Kasumi-1 (cell line): ENCODE results near the gene FOXK1.

Source experiments
- DNase-seq, 2 experiments: peaks; one replicate each; lab custom pipeline; 2025; lab: John Stamatoyannopoulos, UW

The FOXK1 gene

DNA sequence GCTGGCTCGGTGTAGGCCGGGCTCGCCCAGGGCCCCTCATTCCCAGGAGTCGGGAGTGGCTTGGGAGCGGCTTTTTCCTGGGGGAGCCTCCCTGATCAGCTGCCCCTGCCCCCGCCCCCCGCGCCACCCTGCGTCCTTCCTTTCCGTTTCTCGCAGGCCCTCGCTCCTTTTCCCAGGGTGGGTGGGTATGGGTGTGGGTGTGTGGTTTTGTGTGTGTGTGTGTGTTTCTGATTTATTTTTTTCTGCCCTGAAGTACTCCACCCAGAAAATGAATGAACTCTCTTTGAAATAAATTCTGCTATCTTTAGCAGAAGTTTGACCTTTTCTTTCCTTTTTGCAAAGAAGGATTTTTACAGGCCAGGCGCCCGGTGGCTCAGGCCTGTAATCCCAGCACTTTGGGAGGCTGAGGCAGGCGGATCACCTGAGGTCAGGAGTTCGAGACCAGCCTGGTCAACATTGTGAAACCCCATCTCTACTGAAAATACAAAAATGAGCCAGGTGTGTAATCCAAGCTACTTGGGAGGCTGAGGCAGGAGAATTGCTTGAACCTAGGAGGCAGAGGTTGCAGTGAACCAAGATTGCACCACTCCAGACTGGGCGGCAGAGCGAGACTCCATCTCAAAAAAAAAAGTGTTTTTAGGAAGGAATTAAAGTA is 63.3 kb downstream of the FOXK1 start:
- no peak for DNase-seq

DNA sequence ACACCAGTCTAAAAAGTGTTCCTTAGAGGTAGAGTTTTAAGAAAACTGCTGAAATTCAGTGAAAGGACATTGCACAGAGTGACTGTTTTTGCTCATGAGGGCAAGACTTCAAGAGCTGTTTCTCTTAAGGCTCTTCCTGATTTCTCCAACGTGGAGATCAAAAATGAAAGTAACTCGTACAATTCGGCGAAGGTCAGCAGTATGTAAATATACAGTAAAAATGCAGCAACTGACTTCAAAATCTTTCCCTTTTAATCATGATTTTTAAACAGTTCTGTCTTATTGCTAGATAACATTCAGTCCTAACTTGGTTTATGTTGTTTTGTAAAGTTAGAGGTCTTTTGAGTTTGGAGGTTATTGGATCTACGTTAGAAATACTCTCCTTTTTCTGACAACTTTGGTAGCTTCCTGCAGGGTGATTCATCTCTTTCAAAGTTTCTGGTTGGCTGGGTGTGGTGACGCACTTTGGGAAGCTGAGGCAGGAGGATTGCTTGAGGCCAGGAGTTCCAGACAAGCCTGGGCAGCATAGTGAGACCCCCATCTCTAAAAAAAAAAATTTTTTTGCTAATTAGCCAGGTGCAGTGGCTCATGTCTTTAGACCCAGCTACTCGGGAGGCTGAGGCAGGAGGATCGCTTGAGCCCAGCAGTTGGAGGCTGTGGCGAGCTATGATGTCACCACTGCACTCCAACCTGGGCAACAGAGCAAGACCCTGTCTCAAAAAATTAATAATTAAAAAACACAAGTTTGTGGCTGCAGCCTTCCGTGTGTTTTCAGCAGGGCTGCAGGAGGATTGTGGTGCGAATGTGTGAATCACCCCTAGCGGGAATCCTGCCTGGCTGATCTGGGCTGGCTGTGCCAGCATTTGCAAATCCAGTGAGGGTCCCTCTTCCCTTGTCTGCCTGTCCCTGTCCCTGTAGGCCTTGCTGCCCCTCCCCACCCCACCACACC is 64.2 kb downstream of the FOXK1 start:
- peak; percentile 44 to 54 for DNase-seq

DNA sequence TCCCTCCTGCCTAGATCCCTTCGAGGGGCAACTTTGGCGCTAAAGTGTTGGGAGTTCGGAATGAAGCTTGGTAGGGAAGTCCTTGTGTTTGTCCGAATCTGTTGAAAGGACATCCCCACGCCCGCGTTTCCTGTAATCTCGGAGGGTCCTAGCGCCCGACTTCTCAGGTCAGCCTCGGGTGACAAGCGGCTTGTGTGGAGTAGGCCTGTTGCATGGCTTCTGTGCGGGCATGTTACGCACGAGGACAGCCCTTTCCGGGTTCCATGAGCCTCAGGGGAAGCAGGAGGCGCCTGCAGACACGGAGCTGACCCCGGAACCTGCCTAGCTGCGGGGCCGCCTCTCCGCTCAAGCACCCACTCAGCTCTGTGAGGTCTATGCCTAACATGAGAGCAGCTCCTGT is 64.9 kb downstream of the FOXK1 start:
- DNase-seq = no peak

DNA sequence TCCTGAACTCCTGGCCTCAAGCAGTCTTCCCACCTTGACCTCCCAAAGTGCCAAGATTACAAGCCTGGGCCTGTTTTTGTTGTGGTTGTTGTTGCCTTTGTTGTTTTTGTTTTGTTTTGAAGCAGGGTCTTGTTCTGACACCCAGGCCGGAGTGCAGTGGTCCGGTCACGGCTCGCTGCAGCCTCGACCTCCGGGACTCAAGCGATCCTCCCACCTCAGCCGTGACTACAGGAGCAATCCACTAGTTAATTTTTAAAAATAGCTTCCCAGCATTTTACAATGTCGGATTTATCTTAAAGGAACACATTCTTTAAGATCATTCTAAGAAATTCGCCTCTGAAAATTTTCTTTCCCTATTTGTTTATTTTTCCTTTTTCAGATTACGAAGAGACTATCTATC is 65.7 kb downstream of the FOXK1 start:
- no peak for DNase-seq

DNA sequence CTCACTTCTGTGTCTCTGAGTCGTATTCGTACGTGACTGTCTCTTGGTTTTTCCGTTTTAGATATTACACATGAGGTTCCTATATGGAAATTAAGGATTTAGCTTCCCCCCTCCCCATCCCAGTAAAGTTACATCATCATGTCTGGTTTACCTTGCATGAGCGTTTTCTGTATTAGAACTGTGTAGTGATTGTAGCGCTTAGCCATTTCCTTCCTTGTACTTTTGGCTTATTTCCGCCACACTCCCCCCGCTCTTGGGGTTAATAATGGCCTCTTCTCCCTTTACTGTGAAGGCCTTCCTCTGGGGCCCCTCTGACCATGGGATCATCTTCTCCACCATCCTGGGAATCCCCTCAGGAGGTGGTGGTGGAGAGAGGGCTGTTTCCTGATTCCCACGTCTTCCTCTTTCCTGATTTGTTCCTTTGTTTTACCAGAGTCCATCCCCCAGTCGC is 66.2 kb downstream of the FOXK1 start:
- no peak for DNase-seq

DNA sequence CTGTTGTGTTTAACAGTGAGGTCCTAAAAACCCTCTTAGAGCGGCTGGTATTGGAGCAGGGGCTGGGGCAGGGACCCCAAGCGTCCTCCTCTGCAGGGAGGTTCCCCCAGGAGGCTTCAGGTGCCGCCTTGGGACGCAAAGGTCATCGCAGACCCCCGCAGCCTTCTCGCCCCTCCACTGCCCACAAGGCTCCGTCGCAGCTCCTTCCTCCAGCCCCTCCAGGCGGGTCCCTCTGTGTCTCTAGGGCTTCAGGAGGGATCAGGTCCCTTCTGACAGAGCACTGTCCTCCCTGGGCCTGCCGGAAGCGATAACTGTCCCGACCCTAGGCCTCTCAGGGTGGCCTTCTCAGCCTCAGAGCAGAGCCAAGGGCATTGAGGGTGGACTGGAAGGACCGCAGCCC is 67.3 kb downstream of the FOXK1 start:
- DNase-seq = no peak

DNA sequence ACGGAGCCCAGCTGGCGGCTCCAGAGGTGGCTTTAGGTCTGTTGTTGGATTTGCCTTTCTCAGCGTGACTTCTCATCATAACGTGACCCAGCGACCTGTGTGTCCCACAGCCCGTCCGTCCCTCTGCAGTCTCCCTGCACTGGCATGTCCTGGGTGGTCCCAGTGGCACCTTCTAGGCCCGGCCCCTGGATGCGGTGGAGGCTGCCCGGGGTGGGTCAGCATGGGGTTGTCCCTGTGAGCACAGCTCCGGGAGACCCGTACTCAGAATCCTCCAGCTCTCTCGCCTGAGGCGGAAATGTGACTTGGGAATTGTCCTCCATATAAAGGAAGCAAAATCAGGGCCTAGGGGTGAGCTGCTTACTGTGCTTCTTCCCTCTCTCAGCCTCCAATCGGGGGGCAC is 67.7 kb downstream of the FOXK1 start:
- DNase-seq = no peak

DNA sequence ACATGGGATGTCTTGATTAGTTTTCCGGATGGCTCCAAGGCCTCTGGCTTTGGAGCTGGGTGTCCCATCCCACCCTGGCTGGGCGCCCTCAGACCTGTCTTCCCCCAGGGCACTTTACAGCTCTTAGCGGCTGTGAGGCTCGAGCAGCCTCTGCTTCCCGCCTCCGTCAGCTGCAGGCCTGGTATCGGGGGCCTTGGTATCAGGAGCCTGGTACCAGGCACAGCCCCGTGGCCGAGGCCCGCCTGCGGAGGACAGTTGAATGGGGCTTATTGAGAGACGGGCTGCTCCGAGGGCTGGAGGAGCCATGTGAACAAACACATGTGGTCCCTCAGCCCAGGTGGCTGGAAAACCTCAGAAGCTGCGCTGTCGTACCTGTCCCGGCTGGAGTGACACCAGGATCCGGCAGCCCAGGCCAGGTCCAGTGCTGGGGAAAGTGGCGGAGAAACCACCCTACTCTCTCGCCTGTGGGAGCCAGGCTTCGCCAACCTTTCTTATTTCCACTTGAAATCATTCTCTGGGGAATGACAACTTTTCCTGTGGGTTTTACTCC is 69.4 kb downstream of the FOXK1 start:
- DNase-seq = no peak

DNA sequence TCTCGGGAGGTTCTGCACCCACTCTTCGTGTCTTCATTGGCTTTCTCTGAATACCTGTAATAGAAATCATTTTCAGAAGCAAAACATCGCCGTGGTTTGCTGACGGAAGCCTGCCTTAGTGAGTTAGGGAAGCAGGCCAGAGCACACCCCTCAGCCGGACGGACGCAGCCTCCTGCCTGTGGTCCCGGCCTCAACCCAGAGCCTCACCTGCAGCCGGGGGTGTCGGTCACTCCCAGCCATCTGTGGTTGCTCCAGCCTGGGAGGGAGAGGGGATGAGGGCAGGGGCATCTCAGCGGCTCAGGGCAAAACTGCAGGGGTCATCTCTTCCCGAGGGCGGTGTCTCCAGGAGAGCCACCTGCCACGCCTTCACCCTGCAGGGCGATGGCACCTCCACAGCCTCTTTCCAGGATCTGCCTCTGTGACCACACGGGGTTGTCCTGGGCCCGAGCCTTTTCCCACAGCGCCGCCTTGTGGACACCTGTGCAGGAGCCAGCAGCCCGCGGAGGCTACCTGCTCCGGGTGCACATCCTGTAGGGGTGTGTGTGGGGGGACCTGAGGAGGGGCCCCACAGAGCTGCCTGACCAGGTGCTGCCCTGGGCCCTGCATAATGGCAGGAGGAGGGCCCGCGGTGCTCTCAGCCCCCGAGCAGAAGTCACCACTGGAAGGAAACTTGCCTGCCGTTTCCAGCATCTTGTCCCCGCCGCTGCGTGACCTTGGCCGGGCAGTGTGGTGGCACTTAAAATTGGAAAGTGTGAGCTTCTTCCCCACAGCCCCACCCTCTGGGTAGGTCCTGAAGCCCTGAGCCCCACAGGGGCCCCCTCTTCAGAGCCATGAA is 71.7 kb downstream of the FOXK1 start:
- no peak for DNase-seq

DNA sequence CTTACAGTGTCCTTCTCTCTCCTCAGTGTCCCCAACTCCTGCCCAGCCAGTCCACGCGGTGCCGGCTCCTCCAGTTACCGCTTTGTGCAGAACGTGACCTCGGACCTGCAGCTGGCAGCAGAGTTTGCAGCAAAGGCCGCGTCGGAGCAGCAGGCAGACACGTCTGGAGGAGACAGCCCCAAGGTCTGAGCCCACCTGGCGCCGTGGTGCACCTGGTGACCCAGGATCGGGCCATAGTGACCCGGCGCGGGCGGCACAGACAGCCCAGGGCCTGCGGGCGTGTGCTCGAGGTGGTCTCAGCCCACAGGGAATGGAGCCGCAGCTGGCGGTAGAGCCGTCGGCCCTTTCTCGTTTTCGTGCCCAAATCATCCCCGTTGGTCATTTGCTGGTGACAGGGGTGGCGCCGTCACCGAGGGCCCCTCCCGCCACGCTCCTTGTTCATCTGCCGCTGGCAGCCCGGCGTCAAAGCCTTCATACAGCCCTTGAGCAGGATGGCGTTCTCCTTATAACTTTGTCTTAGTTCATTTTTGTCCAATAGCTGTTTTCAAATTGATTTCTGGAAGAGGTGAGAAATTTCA is 72.4 kb downstream of the FOXK1 start:
- DNase-seq = no peak

DNA sequence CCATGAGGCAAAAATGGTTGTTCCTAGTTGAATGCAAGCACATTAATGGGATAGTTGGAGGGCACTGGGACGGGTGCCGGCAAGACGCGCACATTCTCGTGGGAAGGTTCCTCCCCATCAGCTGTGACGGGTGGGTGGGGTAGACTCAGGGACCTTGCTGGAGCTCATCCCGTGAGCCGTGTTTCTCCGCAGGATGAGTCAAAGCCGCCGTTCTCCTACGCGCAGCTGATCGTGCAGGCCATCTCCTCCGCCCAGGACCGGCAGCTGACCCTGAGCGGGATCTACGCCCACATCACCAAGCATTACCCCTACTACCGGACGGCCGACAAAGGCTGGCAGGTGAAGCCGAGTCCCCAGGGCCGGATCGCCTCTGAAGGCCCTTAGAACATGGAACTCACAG is 73.0 kb downstream of the FOXK1 start:
- no peak for DNase-seq

DNA sequence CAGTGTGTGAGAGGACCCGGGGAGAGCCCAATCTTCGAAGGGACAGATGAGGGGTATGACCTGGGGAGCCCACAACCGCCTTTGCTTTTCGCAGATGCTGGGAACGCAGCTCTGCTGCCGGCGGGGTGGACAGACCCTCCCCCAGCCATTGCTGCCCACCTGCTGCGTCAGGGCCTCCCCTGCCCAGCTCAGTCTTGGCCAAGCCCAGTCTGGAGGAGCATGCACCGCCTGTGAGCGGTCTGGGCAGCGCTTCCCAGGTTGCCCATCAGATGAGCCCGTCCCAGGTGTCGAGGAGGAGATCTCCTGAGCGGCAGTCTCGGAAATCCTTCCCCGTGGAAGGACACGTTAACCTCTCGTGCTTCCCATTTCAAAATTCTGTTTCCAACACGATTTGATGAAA is 76.0 kb downstream of the FOXK1 start:
- DNase-seq = no peak

DNA sequence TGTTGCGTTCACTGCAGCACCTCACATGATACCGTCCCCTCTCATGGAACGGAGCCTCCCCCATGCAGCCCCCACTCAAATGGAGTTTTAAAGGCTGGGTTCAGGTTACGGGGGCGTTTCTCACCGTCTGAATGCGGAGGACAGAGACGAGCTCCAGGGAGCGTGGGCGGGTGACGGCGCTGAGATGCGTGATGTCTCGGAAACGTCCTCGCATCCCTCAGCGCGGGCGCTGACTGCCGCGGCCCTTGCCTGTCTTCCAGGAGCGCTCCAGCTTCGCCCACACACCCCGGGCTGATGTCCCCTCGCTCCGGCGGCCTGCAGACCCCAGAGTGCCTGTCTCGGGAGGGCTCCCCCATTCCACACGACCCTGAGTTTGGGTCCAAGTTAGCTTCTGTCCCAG is 76.7 kb downstream of the FOXK1 start:
- no peak for DNase-seq

DNA sequence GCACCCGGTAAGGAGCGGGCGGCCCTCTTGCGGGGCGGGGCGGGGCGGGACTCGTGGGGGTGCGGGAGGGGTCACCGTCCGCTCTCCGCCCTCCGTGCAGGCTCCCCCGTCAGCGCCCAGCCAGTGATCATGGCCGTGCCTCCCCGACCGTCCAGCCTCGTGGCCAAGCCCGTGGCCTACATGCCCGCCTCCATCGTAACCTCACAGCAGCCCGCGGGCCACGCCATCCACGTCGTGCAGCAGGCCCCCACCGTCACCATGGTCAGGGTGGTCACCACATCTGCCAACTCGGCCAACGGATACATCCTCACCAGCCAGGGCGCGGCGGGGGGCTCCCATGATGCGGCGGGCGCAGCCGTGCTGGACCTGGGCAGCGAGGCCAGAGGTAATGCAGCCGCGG is 77.1 kb downstream of the FOXK1 start:
- no peak for DNase-seq

DNA sequence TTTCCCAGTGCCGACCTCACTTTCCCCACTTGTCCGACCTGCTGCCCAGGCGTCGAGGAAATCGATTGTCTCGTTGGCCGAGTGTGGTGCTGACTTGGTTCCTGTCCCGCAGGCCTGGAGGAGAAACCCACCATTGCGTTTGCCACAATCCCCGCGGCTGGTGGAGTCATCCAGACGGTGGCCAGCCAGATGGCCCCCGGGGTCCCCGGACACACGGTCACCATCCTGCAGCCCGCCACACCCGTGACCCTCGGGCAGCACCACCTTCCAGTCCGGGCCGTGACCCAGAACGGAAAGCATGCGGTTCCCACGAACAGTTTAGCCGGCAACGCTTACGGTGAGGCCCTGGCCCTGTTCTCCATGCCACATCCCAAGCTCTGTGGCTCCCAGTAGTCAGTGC is 78.9 kb downstream of the FOXK1 start:
- DNase-seq = no peak

DNA sequence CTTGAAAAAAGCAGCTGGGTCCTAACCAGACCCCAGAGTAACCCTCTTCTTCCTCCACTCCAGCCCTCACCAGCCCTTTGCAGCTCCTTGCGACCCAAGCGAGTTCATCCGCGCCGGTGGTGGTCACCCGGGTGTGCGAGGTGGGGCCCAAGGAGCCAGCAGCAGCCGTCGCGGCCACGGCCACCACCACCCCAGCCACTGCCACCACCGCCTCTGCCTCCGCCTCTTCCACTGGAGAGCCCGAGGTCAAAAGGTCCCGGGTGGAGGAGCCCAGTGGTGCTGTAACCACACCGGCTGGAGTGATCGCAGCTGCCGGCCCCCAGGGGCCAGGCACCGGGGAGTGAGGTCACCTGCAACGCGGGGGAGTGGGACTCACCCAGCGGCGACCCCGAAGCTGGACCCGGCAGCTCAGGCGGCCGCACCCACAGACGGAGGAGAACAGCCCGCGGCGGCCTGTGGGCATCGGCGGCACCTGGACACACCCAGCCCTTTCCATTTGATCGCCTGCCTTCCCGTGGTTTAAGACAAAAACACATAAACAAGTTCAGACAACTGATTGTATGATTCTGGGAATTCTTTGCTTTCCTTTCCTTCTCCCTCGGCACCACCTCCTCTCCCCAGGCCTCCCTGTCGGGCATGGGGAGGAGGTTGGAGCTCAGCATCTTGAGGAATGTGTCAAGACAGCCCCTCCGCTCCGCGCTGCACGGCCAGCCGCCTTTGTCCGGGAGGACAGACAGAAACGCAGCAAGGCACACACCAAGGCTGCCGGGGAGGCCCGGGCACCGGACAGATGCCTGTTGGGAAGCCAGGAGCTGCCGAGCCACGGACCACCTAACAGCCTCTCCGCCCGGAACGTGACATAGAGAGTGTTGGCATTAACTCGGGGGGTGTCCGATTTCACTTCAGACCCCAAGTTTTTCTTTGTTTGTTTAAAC is 80.3 kb downstream of the FOXK1 start:
- DNase-seq = no peak

DNA sequence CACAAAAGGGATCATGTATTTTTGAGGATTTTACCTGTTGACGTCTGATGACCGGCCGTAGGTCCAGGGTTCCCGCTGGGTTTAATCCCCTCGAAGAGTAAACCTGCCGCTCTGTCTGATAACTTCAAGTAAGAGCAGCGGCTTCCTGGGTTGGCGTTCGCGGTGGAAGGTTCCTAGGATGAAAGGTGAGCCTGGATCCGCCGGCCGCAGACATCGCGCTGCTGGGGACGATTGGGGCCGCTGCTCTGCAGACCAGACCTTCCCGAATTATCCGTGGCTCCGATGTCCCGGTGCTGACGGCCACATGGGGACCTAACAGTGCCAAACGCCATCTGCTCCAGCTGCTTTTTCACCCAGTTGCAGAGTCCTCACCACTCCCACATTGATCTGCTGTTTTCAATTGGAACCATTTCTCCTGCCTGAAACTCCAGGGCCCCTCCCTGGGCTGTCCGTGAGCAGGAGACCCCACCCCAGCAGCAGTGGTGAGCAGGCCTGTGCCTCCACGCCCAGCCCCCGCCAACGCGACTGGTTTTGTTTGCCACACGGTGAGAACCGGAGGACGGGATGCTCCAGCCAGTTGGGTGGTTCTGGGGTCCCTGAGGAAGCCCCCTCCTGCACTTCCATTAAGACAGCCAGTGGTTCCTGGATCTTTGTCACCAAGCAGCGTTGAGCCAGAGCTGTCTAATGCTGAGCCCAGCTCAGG is 81.1 kb downstream of the FOXK1 start:
- DNase-seq = no peak

DNA sequence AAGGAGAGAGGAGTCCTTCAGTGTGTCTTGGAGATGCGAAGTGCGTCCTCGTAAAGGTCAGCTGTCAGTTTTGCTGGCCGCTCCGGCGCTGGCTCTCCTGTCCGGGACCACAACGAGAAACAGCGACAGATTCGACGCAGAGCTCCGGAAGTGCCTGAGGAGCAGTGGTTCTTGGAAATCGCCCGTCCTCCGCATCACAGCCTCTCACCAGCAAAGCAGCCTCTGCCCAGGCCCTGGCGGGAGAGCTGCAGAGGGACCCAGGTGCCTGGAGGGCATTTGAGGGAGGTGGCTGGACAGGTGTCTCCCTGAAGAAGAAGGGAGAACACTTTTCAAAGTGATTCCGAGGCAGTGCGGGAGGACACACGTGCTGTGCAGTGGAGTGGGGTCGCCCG is 81.7 kb downstream of the FOXK1 start:
- no peak for DNase-seq

DNA sequence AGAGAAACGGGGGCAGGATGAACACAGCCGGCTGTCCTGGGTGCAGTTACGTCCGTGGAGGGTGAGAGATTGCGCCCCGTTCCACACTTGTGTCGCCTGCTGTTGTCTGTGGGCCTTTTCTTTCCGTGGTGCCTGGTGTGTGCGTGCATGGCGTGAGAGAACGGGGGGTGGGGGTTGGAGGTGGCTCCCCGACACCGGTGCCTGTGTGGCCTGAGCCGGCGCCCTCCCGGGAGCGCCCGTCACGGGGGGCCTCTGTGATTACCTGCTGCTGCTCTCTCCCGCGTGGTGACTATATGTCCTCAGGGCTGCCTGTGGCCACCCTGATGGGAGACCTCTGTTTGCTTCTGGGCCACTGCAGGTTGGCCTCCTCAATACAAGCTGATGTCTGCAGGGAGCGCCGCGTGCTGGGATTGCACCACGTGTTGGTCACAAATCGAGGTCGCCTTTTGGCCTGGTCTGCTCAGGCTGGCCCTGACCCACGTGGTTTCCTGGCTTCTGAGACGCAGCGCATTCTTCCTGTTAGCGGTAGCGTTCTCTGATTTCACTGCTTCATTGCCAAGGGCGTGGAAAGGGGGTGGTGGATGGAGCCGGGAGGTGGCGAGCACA is 82.4 kb downstream of the FOXK1 start:
- no peak for DNase-seq
